HCT116 (cell line): ENCODE results near the gene VPS25. TPM values are rescaled to one million over a fixed set of nuclear protein-coding genes. Genes with fewer than 3 reads are reported as not detected.

Experiments used
- ATAC-seq: fragments of 200-7000 bp; cut with Tn5 transposase; 2 replicates; pipeline ENCODE4 v1.9.1; 2020; ENCODE audit warnings: mild to moderate bottlenecking, moderate library complexity
- BruUV-seq: library from RNA; stranded (reverse); fragments of 400-500 nt; replicated peaks from 2 replicates; lab custom pipeline; 2021; lab: Mats Ljungman, UMichigan
- CTCF ChIA-PET: fragments of 300-600 bp; sonication (Branson Sonifier 250); formaldehyde crosslinking; loops from one replicate; lab custom pipeline; 2021; ENCODE audit warnings: antibody characterized with exemption; lab: Charles Lee
- POLR2A ChIA-PET: fragments of 300-600, 350-600 bp; sonication (Branson Sonifier 250); formaldehyde crosslinking; loops from one replicate; lab custom pipeline; 2021; ENCODE audit warnings: antibody characterized with exemption; lab: Charles Lee
- RAD21 ChIA-PET, 2 experiments: fragments of 300-600 bp; sonication (Branson Sonifier 250); formaldehyde crosslinking; loops; one replicate each; lab custom pipeline; 2023; ENCODE audit warnings: low total read pairs in 2 of 2; ENCODE audit not compliant: uncharacterized antibody in 2 of 2, unreplicated experiment in 2 of 2, low non-redundant PET in 1 of 2; lab: Charles Lee
- DNase-seq: peaks from one replicate; pipeline ENCODE4 v3.0.0-alpha.2; 2010; ENCODE audit warnings: low read depth, low spot score
- H2AFZ ChIP-seq: fragments of 200-600 bp; shearing (Covaris generic), sonication (generic); 2 replicates; pipeline ENCODE4 v1.6.1; 2017; ENCODE audit warnings: low read depth, mixed run types, mixed read lengths, antibody characterized with exemption, low read length; ENCODE audit not compliant: poor library complexity, severe bottlenecking
- H3K27ac ChIP-seq: 2 replicates; pipeline ENCODE4 v1.5.1; 2012; ENCODE audit warnings: low read depth, low read length
- H3K27me3 ChIP-seq: fragments of 200-600 bp; sonication (generic); 2 replicates; pipeline ENCODE4 v1.6.1; 2016; ENCODE audit warnings: mixed run types, low read length, mixed read lengths; ENCODE audit not compliant: insufficient read depth
- H3K36me3 ChIP-seq, 2 experiments: fragments of 200-500 bp in 1 of 2; fragments of 200-600 bp in 1 of 2; sonication (Bioruptor generic) in 1 of 2; sonication (generic) in 1 of 2; 2 replicates each; pipeline versions ENCODE4 v1.5.1 to v1.6.1; 2014 to 2016; ENCODE audit warnings: low read length in 2 of 2, inconsistent platforms in 1 of 2, mixed read lengths in 1 of 2, mixed run types in 1 of 2; ENCODE audit not compliant: insufficient read depth in 2 of 2, control insufficient read depth in 1 of 2
- H3K4me1 ChIP-seq, 2 experiments: fragments of 200-600 bp in 1 of 2; sonication (generic) in 1 of 2; 2 replicates each; pipeline versions ENCODE4 v1.5.1 to v1.6.1; 2012 to 2017; ENCODE audit warnings: low read length in 2 of 2, inconsistent platforms in 1 of 2, mild to moderate bottlenecking in 1 of 2, mixed read lengths in 1 of 2, mixed run types in 1 of 2, moderate library complexity in 1 of 2; ENCODE audit not compliant: insufficient read depth in 2 of 2, control insufficient read depth in 1 of 2
- H3K4me2 ChIP-seq: fragments of 200-600 bp; sonication (generic); 2 replicates; pipeline ENCODE4 v1.6.1; 2017; ENCODE audit warnings: mixed run types, low read length, mixed read lengths
- H3K4me3 ChIP-seq, 2 experiments: fragments of 200-600 bp in 1 of 2; sonication (generic) in 1 of 2; replicated peaks in 1 of 2; 2 replicates each; pipeline ENCODE4 v1.5.1; 2011 to 2016; ENCODE audit warnings: low read length in 2 of 2, control low read depth in 1 of 2, low read depth in 1 of 2, mild to moderate bottlenecking in 1 of 2, mixed read lengths in 1 of 2, mixed run types in 1 of 2
- H3K79me2 ChIP-seq: fragments of 200-600 bp; sonication (generic); 2 replicates; pipeline ENCODE4 v1.6.1; 2017; ENCODE audit warnings: mild to moderate bottlenecking, mixed run types, low read length, moderate library complexity, mixed read lengths; ENCODE audit not compliant: insufficient read depth
- H3K9ac ChIP-seq: fragments of 200-600 bp; sonication (generic); 2 replicates; pipeline ENCODE4 v1.6.1; 2016; ENCODE audit warnings: low read length, mixed read lengths
- H3K9me2 ChIP-seq: fragments of 200-600 bp; sonication (generic), shearing (Covaris generic); 2 replicates; pipeline ENCODE4 v1.6.1; 2017; ENCODE audit warnings: mixed run types, mild to moderate bottlenecking, moderate library complexity; ENCODE audit not compliant: insufficient read depth
- H3K9me3 ChIP-seq, 2 experiments: fragments of 200-500 bp in 1 of 2; fragments of 200-600 bp in 1 of 2; sonication (Bioruptor generic) in 1 of 2; sonication (generic) in 1 of 2; 2 replicates each; pipeline ENCODE4 v1.6.1; 2014 to 2017; ENCODE audit warnings: low read length in 2 of 2, mixed read lengths in 2 of 2, inconsistent platforms in 1 of 2, low read depth in 1 of 2, mild to moderate bottlenecking in 1 of 2, mixed run types in 1 of 2, moderate library complexity in 1 of 2; ENCODE audit not compliant: control insufficient read depth in 1 of 2, insufficient read depth in 1 of 2
- H4K20me1 ChIP-seq: fragments of 200-600 bp; sonication (generic), shearing (Covaris generic); 2 replicates; pipeline ENCODE4 v1.6.1; 2017; ENCODE audit warnings: mixed run types, mild to moderate bottlenecking, moderate library complexity; ENCODE audit not compliant: insufficient read depth
- ATF3 ChIP-seq: IDR thresholded peaks from 2 replicates; pipeline ENCODE4 v1.6.1; 2012
- CEBPB ChIP-seq: IDR thresholded peaks from 2 replicates; pipeline ENCODE4 v1.6.1; 2012; ENCODE audit warnings: low read depth
- EGR1 ChIP-seq: IDR thresholded peaks from 2 replicates; pipeline ENCODE4 v1.6.1; 2012; ENCODE audit warnings: low read depth
- FOSL1 ChIP-seq: IDR thresholded peaks from 2 replicates; pipeline ENCODE4 v1.6.1; 2012; ENCODE audit warnings: low read depth
- RAD21 ChIP-seq: IDR thresholded peaks from 2 replicates; pipeline ENCODE4 v1.6.1; 2012; ENCODE audit warnings: low read depth, mild to moderate bottlenecking
- SIN3A ChIP-seq: IDR thresholded peaks from 2 replicates; pipeline ENCODE4 v1.6.1; 2012; ENCODE audit warnings: low read depth
- SP1 ChIP-seq: IDR thresholded peaks from 2 replicates; pipeline ENCODE4 v1.6.1; 2012; ENCODE audit warnings: low read depth
- intact Hi-C: fragments of 100-400 bp; cut with micrococcal nuclease; formaldehyde crosslinking; loops from 2 replicates; pipeline ENCODE4 v1.10.0; 2022
- total RNA-seq: library from RNA; stranded (reverse); gene quantifications from one replicate; pipeline ENCODE4 v1.2.1, GENCODE V29; 2021; ENCODE audit not compliant: unreplicated experiment

VPS25 gene
- total RNA-seq, 1 experiment from 2014 or later, result 57.0 TPM

- ChIA-PET POLR2A (no interaction called here), RAD21 (no interaction called here), CTCF (no interaction called here)
- no TSS peak for BruUV-seq
- H3K27me3 ChIP-seq, result no peaks in the 10 kb centered on the region
- no peaks in the 10 kb centered on the region for H3K9me3 ChIP-seq
- no peaks in the 10 kb centered on the region for H4K20me1 ChIP-seq
- ATAC-seq (peak; percentile 48; the same call in 1 of the 2 replicates), DNase-seq (no peak)
- peak overlapping the region in 1 of 2 experiments; percentile 30; a peak in 1 of 4 replicates for H3K4me3 ChIP-seq
- no peaks in the 10 kb centered on the region for H3K9me2 ChIP-seq
- H2AFZ ChIP-seq, result no peak overlapping the region
- peaks cover 10 to 11% of the 10 kb centered on the region in 2 experiments; a peak in 3 of 4 replicates for H3K36me3 ChIP-seq
- H3K79me2 ChIP-seq, result no peaks in the 10 kb centered on the region
- TF ChIP-seq CEBPB (no peak), FOSL1 (0 out of 2 replicates have a peak, but pooled peaks have one; percentile 19), SP1 (peak; percentile 37; the same call in 1 of the 2 replicates)
- intact Hi-C loops, result no loop called here
- peak overlapping the region; percentile 38 for H3K9ac ChIP-seq
- no peak overlapping the region for H3K27ac ChIP-seq
- peak overlapping the region; percentile 59 for H3K4me2 ChIP-seq
- H3K4me1 ChIP-seq, result peaks cover 3 to 20% of the 10 kb centered on the region in 2 experiments; a peak in 3 of 4 replicates
These were observed 10.0 kb downstream of the VPS25 start for GRCh38 chr17:42783062-42783790.

GRCh38 chr17:42783791-42784138, 10.5 kb downstream of the VPS25 start:
- Histone ChIP-seq H3K9me2 (no peaks in the 10 kb centered on the region), H3K4me3 (peak overlapping the region in 1 of 2 experiments; percentile 30; a peak in 1 of 4 replicates), H3K27ac (no peak overlapping the region), H3K36me3 (peaks cover 5 to 7% of the 10 kb centered on the region in 2 experiments; a peak in 2 of 4 replicates), H3K9ac (no peak overlapping the region), H3K9me3 (no peaks in the 10 kb centered on the region), H3K27me3 (no peaks in the 10 kb centered on the region), H4K20me1 (no peaks in the 10 kb centered on the region), H3K4me1 (peaks cover 3 to 20% of the 10 kb centered on the region in 2 experiments; a peak in 3 of 4 replicates), H2AFZ (no peak overlapping the region), H3K4me2 (peak overlapping the region; percentile 59), H3K79me2 (no peaks in the 10 kb centered on the region)
- ChIA-PET CTCF (no interaction called here), POLR2A (no interaction called here), RAD21 (no interaction called here)
- intact Hi-C loops, result no loop called here
- no peak for DNase-seq
- ATAC-seq, result no peak
- TF ChIP-seq SIN3A (no peak), FOSL1 (no peak), ATF3 (no peak), EGR1 (no peak), RAD21 (no peak)
- BruUV-seq, result no TSS peak
